Measurements from ENCODE around the gene WNT7B. TPM values are rescaled to one million over a fixed set of nuclear protein-coding genes. Genes with fewer than 3 reads are reported as not detected.

The WNT7B gene
- total RNA-seq, 2 experiments from 2014 or later: not detected

DNA sequence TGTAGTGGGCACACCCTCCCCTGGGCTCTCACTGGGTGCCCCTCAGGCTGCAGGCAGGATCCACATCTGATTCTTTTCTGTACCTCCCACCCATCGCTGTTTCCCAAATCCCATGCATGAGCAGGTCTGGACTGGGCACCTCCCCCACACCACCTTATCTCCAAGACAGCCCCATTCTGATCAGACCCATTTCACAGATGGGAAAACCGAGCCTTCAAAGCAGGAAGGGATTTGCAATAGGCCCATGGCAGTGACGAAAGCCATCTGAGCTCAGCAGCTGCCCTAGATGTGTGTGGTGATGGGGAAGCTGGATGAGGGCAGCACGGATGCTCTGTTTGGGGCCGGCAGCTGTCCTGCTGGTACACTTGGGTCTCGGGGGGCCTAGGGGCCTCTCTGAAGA lies 41.4 kb downstream of the WNT7B start:
- H3K4me1 ChIP-seq (ENCODE audit: insufficient read depth, low read length): no peaks in the 10 kb centered on the region
- Mint-ChIP-seq H3K27ac (no peak overlapping the region), H3K9me3 (no peaks in the 10 kb centered on the region), H3K27me3 (peaks cover 20% of the 10 kb centered on the region), H3K36me3 (ENCODE audit: low read depth) (no peaks in the 10 kb centered on the region), H3K4me3 (no peak overlapping the region), H3K4me1 (ENCODE audit: low read depth) (no peaks in the 10 kb centered on the region)
- no peak overlapping the region for H3K4me3 ChIP-seq (ENCODE audit: low read length)
- DNase-seq: no peak
- no peaks in the 10 kb centered on the region for H3K36me3 ChIP-seq (ENCODE audit: insufficient read depth, low read length)
- ChIA-PET POLR2A (no interaction called here), CTCF (no interaction called here)
- intact Hi-C loops (cut with DNase I, micrococcal nuclease): no loop called here
- TF ChIP-seq, protein P1, sequence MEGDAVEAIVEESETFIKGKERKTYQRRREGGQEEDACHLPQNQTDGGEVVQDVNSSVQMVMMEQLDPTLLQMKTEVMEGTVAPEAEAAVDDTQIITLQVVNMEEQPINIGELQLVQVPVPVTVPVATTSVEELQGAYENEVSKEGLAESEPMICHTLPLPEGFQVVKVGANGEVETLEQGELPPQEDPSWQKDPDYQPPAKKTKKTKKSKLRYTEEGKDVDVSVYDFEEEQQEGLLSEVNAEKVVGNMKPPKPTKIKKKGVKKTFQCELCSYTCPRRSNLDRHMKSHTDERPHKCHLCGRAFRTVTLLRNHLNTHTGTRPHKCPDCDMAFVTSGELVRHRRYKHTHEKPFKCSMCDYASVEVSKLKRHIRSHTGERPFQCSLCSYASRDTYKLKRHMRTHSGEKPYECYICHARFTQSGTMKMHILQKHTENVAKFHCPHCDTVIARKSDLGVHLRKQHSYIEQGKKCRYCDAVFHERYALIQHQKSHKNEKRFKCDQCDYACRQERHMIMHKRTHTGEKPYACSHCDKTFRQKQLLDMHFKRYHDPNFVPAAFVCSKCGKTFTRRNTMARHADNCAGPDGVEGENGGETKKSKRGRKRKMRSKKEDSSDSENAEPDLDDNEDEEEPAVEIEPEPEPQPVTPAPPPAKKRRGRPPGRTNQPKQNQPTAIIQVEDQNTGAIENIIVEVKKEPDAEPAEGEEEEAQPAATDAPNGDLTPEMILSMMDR (IDR thresholded peaks at IDR 0.05): no peak
- no peak overlapping the region for H3K27ac ChIP-seq (ENCODE audit: low read depth in 1 of 2, low read length in 2 of 2)
- H3K27me3 ChIP-seq (ENCODE audit: control insufficient read depth in 1 of 2, insufficient read depth in 2 of 2, low read length in 2 of 2): peaks cover 0 to 9% of the 10 kb centered on the region in 2 experiments
- peaks cover 0 to 5% of the 10 kb centered on the region in 2 experiments for H3K9me3 ChIP-seq (ENCODE audit: control insufficient read depth in 1 of 2, insufficient read depth in 1 of 2, low read length in 2 of 2)
- ATAC-seq (ENCODE audit: poor library complexity): no peak

GRCh38 chr22:45934659-45935341 lies 42.2 kb downstream of the WNT7B start:
- POLR2A ChIA-PET: no interaction called here
- no peak for DNase-seq
- H3K27ac Mint-ChIP-seq: no peak overlapping the region
- Histone ChIP-seq H3K4me1 (ENCODE audit: insufficient read depth, low read length) (no peaks in the 10 kb centered on the region), H3K4me3 (ENCODE audit: low read length) (no peak overlapping the region), H3K9me3 (ENCODE audit: control insufficient read depth in 1 of 2, insufficient read depth in 1 of 2, low read length in 2 of 2) (peaks cover 0 to 10% of the 10 kb centered on the region in 2 experiments), H3K27me3 (ENCODE audit: control insufficient read depth in 1 of 2, insufficient read depth in 2 of 2, low read length in 2 of 2) (peaks cover 0 to 9% of the 10 kb centered on the region in 2 experiments), H3K27ac (ENCODE audit: low read depth in 1 of 2, low read length in 2 of 2) (no peak overlapping the region), H3K36me3 (ENCODE audit: insufficient read depth, low read length) (no peaks in the 10 kb centered on the region)
- no peaks in the 10 kb centered on the region for H3K9me3 Mint-ChIP-seq
- H3K36me3 Mint-ChIP-seq (ENCODE audit: low read depth): no peaks in the 10 kb centered on the region
- H3K4me1 Mint-ChIP-seq (ENCODE audit: low read depth): no peaks in the 10 kb centered on the region
- H3K4me3 Mint-ChIP-seq: no peak overlapping the region
- peaks cover 20% of the 10 kb centered on the region for H3K27me3 Mint-ChIP-seq
- TF ChIP-seq, protein P1 (IDR thresholded peaks at IDR 0.05): no peak
- no peak for ATAC-seq (ENCODE audit: poor library complexity)
- intact Hi-C loops (cut with DNase I, micrococcal nuclease): no loop called here
- CTCF ChIA-PET: no interaction called here

DNA sequence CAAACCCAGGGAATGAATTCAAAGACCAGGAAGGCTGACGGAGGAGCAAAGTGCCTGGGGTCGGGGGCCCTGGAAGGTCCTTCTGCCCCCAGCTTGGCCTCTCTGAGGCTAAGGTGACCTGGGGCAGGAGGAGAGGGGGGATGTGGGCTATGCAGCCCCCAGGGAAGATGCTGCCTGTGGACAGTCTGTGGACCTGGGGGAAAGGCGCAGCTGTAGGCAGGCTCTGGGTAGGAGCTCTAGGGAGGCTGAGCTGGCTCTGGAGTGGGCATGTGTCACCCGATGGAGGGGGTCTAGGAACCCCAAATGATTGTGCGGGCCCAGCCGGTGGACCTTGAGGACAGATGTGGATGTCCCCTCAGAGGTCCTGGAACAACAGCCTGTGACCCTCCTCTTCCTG lies 42.8 kb downstream of the WNT7B start:
- Mint-ChIP-seq H3K27ac (no peak overlapping the region), H3K4me3 (no peak overlapping the region), H3K4me1 (ENCODE audit: low read depth) (no peaks in the 10 kb centered on the region), H3K27me3 (peaks cover 20% of the 10 kb centered on the region), H3K36me3 (ENCODE audit: low read depth) (no peaks in the 10 kb centered on the region), H3K9me3 (no peaks in the 10 kb centered on the region)
- Histone ChIP-seq H3K27me3 (ENCODE audit: control insufficient read depth in 1 of 2, insufficient read depth in 2 of 2, low read length in 2 of 2) (peaks cover 0 to 9% of the 10 kb centered on the region in 2 experiments), H3K27ac (ENCODE audit: low read depth in 1 of 2, low read length in 2 of 2) (no peak overlapping the region), H3K4me3 (ENCODE audit: low read length) (no peak overlapping the region), H3K4me1 (ENCODE audit: insufficient read depth, low read length) (no peaks in the 10 kb centered on the region), H3K9me3 (ENCODE audit: control insufficient read depth in 1 of 2, insufficient read depth in 1 of 2, low read length in 2 of 2) (peaks cover 0 to 10% of the 10 kb centered on the region in 2 experiments), H3K36me3 (ENCODE audit: insufficient read depth, low read length) (no peaks in the 10 kb centered on the region)
- DNase-seq (no peak), ATAC-seq (ENCODE audit: poor library complexity) (no peak)
- ChIA-PET CTCF (no interaction called here), POLR2A (no interaction called here)
- TF ChIP-seq, protein P1 (IDR thresholded peaks at IDR 0.05): no peak
- intact Hi-C loops (cut with DNase I, micrococcal nuclease): no loop called here

Measured in CD4-positive, alpha-beta T cell (primary cell).